ENCODE data around the gene SLAMF7. TPM values are rescaled to one million over a fixed set of nuclear protein-coding genes. Genes with fewer than 3 reads are reported as not detected.

The SLAMF7 gene
- total and polyA plus RNA-seq, 2 experiments from 2014 or later: 0.11 TPM; not detected in 1

GRCh38 chr1:160718210-160718609 lies 20.8 kb upstream of the SLAMF7 start:
- peaks cover 2% of the 10 kb centered on the region for H3K27me3 Mint-ChIP-seq (ENCODE audit: insufficient read depth, low read depth, poor library complexity)
- peaks cover 9% of the 10 kb centered on the region for H3K36me3 Mint-ChIP-seq (ENCODE audit: low read depth)
- no peaks in the 10 kb centered on the region for H3K79me2 ChIP-seq (replicated peaks; ENCODE audit: insufficient read depth)
- ATAC-seq (no peak), DNase-seq (ENCODE audit: low spot score) (no peak)
- H3K27me3 ChIP-seq (ENCODE audit: insufficient read depth): no peaks in the 10 kb centered on the region
- peaks cover 2% of the 10 kb centered on the region; the same call in 2 of the 3 replicates for H3K4me1 Mint-ChIP-seq
- 0 out of 2 replicates have a peak overlapping the region, but pooled peaks have one; percentile 76 for H2AFZ ChIP-seq
- H3K4me2 ChIP-seq: no peak overlapping the region
- no peaks in the 10 kb centered on the region for H3F3A ChIP-seq (replicated peaks; ENCODE audit: low read depth)
- peaks cover 6% of the 10 kb centered on the region; the same call in 1 of the 2 replicates for H3K9me2 ChIP-seq (ENCODE audit: insufficient read depth)
- H3K4me3 ChIP-seq: no peak overlapping the region
- H3K4me1 ChIP-seq (ENCODE audit: insufficient read depth): peaks cover 3% of the 10 kb centered on the region; the same call in 1 of the 2 replicates
- H3K27ac ChIP-seq (ENCODE audit: low read depth): no peak overlapping the region
- peaks cover 10% of the 10 kb centered on the region; the same call in 2 of the 3 replicates for H3K9me3 Mint-ChIP-seq
- H4K20me1 ChIP-seq (replicated peaks; ENCODE audit: insufficient read depth): no peaks in the 10 kb centered on the region
- no peaks in the 10 kb centered on the region for H3K36me3 ChIP-seq (ENCODE audit: insufficient read depth)
- H3K27ac Mint-ChIP-seq: no peak overlapping the region; the same call in 1 of the 2 replicates
- H3K4me3 Mint-ChIP-seq: no peak overlapping the region
- TF ChIP-seq ZNF114 (CRISPR knock-in tag; IDR thresholded peaks at IDR 0.05): no peak
- no peak for TF ChIP-seq NANOG (IDR thresholded peaks at IDR 0.05; ENCODE audit: borderline replicate concordance)
- no peak for TF ChIP-seq REST (IDR thresholded peaks at IDR 0.05; ENCODE audit: unreplicated experiment)
- no peak for TF ChIP-seq ZNF462 (CRISPR knock-in tag; IDR thresholded peaks at IDR 0.05)
